Tongue (tissue), 2 donors: ENCODE results near the gene CFAP44. TPM values are rescaled to one million over a fixed set of nuclear protein-coding genes. Genes with fewer than 3 reads are reported as not detected.

Experiments
- small RNA-seq: library from RNA; depleted of rRNA; stranded (forward); fragments of <200 nt; gene quantifications from one replicate; pipeline ENCODE3, GENCODE V24; 2014; ENCODE audit warnings: low replicate concordance
- total RNA-seq: library from RNA; depleted of rRNA; stranded (reverse); fragments of >200 nt; gene quantifications from one replicate; pipeline ENCODE4 v1.2.3, GENCODE V29; 2014

CFAP44 gene
- total RNA-seq, 1 donor from 2014 or later, result 8.8 TPM

Small RNA genes within 50 kb of the gene (small RNA-seq; reads per million reads assigned to genes)
- not detected for gene MIR8076

Other genes with a start within 250 kb of the CFAP44 start
- gene BOC, start 229.9 kb downstream of the CFAP44 start, total RNA-seq, result 95.9 TPM
- gene SPICE1, start 73.7 kb upstream of the CFAP44 start, total RNA-seq, result 44.5 TPM
- 3.1 TPM for gene SIDT1, start 91.1 kb upstream of the CFAP44 start, total RNA-seq